ENCODE results near the gene NLGN2. TPM values are rescaled to one million over a fixed set of nuclear protein-coding genes. Genes with fewer than 3 reads are reported as not detected.
A peak's percentile ranks its signal among the peaks of the same experiment; 100 is the strongest.

NLGN2 gene
- total RNA-seq, 1 experiment from 2014 or later: 76.7 TPM

DNA sequence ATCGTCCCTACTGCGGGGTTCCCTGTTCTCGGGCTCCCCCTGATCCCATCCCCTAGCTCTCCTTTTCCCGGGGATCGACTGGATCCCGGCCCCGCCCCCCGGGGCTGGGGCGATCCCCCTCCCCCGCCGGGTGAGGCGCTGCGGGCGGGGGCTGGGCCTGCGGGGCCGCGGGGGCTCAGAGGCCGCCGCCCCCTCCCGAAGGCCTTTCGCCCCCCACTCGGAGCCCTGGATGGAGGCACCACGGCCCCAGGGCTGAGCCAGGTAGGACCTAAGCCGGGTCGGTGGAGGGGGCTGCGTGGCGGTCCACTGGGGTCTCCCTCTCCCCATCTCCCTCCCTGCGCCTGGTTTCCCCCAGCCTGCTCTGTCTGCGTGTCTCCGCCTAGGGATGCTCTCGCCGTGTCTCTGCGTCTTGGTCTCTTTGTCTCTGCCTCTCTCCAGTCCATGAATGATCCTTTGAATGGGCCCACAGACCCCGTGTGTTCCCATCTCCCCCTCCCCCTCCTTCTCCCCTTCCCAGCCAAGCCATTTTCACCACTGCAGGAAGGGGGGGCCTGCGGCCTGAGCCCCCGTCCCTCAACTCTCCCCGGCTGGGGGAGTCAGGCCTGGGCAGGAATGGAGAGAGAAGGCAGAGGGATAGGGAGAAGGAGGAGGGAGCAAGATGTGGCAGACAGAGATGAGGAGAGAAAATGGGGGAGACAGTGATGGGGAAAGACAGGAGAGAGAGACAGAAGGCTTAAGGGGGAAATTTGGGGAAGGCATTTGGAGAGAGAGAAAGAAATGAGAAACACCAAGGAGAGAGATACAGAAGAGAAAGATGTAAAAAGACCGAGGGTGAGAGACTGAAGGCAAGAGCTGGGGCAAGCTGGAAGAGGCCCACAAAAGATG, 2.1 kb upstream of the NLGN2 start:
- no peaks in the 10 kb centered on the region for H3K9me3 Mint-ChIP-seq
- CTCF ChIA-PET: interaction anchor here (0.7 to 3.5 kb wide), 14 partner anchors 11 to 360 kb away, joined by 3 to 59 read pairs (median 9); partner anchors contain the start of genes PLSCR3 and TMEM102
- ATAC-seq (no peak), DNase-seq (ENCODE audit: low spot score) (no peak)
- peak overlapping the region; percentile 87; the same call in 1 of the 2 replicates for H3K27ac Mint-ChIP-seq
- H3K4me1 Mint-ChIP-seq: peaks cover 30% of the 10 kb centered on the region
- POLR2A ChIA-PET: interaction anchor here (2.5 kb wide), 1 partner anchor 31 kb away, joined by 38 read pairs; the partner anchor contains the start of gene TMEM102
- TF ChIP-seq ZNF317 (CRISPR knock-in tag; IDR thresholded peaks at IDR 0.05; ENCODE audit: borderline replicate concordance, low read depth) (no peak), ZNF671 (CRISPR knock-in tag; IDR thresholded peaks at IDR 0.05) (no peak), TEAD1 (CRISPR knock-in tag; IDR thresholded peaks at IDR 0.05) (0 out of 2 replicates have a peak, but pooled peaks have one; percentile 24), NR2C2 (CRISPR knock-in tag; IDR thresholded peaks at IDR 0.05) (no peak), ZBTB21 (CRISPR knock-in tag; IDR thresholded peaks at IDR 0.05; ENCODE audit: borderline replicate concordance) (no peak), PRDM15 (CRISPR knock-in tag; IDR thresholded peaks at IDR 0.05) (no peak), OVOL2 (CRISPR knock-in tag; IDR thresholded peaks at IDR 0.05; ENCODE audit: borderline replicate concordance) (no peak), TP53 (CRISPR knock-in tag; IDR thresholded peaks at IDR 0.05) (no peak), ZNF138 (CRISPR knock-in tag; conservative IDR thresholded peaks at IDR 0.05) (no peak)
- TF ChIP-seq, protein P1, sequence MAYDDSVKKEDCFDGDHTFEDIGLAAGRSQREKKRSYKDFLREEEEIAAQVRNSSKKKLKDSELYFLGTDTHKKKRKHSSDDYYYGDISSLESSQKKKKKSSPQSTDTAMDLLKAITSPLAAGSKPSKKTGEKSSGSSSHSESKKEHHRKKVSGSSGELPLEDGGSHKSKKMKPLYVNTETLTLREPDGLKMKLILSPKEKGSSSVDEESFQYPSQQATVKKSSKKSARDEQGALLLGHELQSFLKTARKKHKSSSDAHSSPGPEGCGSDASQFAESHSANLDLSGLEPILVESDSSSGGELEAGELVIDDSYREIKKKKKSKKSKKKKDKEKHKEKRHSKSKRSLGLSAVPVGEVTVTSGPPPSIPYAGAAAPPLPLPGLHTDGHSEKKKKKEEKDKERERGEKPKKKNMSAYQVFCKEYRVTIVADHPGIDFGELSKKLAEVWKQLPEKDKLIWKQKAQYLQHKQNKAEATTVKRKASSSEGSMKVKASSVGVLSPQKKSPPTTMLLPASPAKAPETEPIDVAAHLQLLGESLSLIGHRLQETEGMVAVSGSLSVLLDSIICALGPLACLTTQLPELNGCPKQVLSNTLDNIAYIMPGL (CRISPR knock-in tag; IDR thresholded peaks at IDR 0.05): 0 out of 2 replicates have a peak, but pooled peaks have one; percentile 13
- no peaks in the 10 kb centered on the region; the same call in 1 of the 2 replicates for H3K27me3 Mint-ChIP-seq (ENCODE audit: low read depth)
- peaks cover 20% of the 10 kb centered on the region for H3K36me3 Mint-ChIP-seq
- H3K4me3 Mint-ChIP-seq: peak overlapping the region; percentile 85

DNA sequence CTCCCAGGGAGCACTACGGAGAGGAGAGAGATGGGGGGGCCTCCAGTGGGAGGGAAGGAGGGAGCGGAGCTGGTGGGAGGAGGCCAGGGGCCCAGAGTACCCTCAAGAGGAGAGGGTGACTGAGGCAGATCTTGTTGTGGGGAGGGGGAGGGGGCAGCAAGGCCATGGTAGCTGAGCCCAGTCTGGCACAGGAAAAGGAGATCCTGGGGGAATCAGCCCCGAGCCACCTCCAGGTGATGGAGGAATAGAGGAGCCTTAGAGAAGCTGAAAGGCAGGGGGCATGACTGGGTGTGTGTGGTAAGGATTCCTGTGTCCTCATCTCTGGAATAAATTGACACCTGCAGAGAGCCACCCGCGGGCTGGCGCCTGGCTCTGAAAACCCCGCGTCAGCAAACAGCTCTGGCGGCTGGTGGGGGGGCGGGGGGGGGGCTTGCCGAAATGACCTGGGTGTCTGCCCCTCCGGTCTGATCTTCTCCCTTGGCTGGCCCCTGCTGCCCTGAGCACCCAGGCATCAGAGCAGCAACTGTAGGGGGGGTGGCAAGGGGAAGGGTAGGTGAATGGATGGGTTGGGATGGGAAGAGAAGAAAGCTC, 1.3 kb upstream of the NLGN2 start:
- Mint-ChIP-seq H3K9me3 (no peaks in the 10 kb centered on the region), H3K4me3 (peak overlapping the region; percentile 85), H3K36me3 (peaks cover 20% of the 10 kb centered on the region), H3K27me3 (ENCODE audit: low read depth) (no peaks in the 10 kb centered on the region; the same call in 1 of the 2 replicates), H3K27ac (no peak overlapping the region), H3K4me1 (peaks cover 30% of the 10 kb centered on the region)
- CTCF ChIA-PET: interaction anchor here (0.6 to 3.5 kb wide), 10 partner anchors 13 to 361 kb away, joined by 3 to 25 read pairs (median 4); partner anchors contain the start of gene PLSCR3
- TF ChIP-seq ATF2 (CRISPR knock-in tag; IDR thresholded peaks at IDR 0.05; ENCODE audit: borderline replicate concordance, low read depth): no peak
- TF ChIP-seq, protein P2, sequence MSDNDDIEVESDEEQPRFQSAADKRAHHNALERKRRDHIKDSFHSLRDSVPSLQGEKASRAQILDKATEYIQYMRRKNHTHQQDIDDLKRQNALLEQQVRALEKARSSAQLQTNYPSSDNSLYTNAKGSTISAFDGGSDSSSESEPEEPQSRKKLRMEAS (CRISPR knock-in tag; IDR thresholded peaks at IDR 0.05): no peak
- TF ChIP-seq FOXP1 (CRISPR knock-in tag; IDR thresholded peaks at IDR 0.05; ENCODE audit: borderline replicate concordance): no peak
- TF ChIP-seq JAZF1 (CRISPR knock-in tag; IDR thresholded peaks at IDR 0.05): no peak
- TF ChIP-seq CBFB (CRISPR knock-in tag; IDR thresholded peaks at IDR 0.05; ENCODE audit: low read depth): no peak
- TF ChIP-seq E2F5 (CRISPR knock-in tag; IDR thresholded peaks at IDR 0.05): no peak
- TF ChIP-seq ESRRA (CRISPR knock-in tag; IDR thresholded peaks at IDR 0.05; ENCODE audit: borderline replicate concordance): no peak
- TF ChIP-seq PREB (CRISPR knock-in tag; IDR thresholded peaks at IDR 0.05; ENCODE audit: borderline replicate concordance): no peak
- TF ChIP-seq ZNF396 (CRISPR knock-in tag; IDR thresholded peaks at IDR 0.05; ENCODE audit: borderline replicate concordance): no peak
- no peak for TF ChIP-seq OVOL2 (CRISPR knock-in tag; IDR thresholded peaks at IDR 0.05; ENCODE audit: borderline replicate concordance)
- no peak for TF ChIP-seq PRRX2 (CRISPR knock-in tag; IDR thresholded peaks at IDR 0.05)
- DNase-seq (ENCODE audit: low spot score) (no peak), ATAC-seq (no peak)
- POLR2A ChIA-PET: interaction anchor here (0.8 to 1.2 kb wide), 2 partner anchors 12 to 77 kb away, joined by 3 to 4 read pairs; partner anchors contain the start of gene PLSCR3

Measured in WTC11 (cell line).